Measurements from ENCODE around the gene APIP.

Gene APIP

GRCh38 chr11:34887260-34887659 is 28.9 kb downstream of the APIP start:
- DNase-seq (ENCODE audit: low spot score) = no peak

DNA sequence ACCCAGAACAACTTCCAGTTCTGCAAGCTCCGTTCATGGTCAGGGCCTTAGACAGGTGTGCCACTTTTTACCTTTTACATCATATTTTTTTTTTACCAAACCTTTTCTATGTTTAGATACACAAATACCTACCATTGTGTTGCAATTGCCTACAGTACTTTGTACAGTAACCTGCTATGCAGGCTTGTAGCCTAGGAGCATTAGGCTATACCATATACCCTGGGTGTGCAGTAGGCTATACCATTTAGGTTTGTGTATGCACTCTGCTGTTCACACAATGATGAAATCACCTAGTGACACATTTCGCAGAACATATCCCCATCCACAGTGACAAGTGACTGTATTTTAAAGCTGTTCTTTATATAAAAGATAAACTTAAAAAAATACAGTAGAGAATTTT is 29.6 kb downstream of the APIP start:
- no peak for DNase-seq (ENCODE audit: low spot score)

GRCh38 chr11:34881900-34882299 is 34.3 kb downstream of the APIP start:
- no peak for DNase-seq (ENCODE audit: low spot score)

- DNase-seq (ENCODE audit: low spot score) = no peak
These were observed 38.7 kb downstream of the APIP start for GRCh38 chr11:34877375-34877975.

GRCh38 chr11:34874202-34874601 is 42.0 kb downstream of the APIP start:
- no peak for DNase-seq (ENCODE audit: low spot score)

- no peak for DNase-seq (ENCODE audit: low spot score)
These were observed 45.5 kb downstream of the APIP start for GRCh38 chr11:34870548-34871196.

GRCh38 chr11:34869425-34869824 is 46.8 kb downstream of the APIP start:
- no peak for DNase-seq (ENCODE audit: low spot score)

DNA sequence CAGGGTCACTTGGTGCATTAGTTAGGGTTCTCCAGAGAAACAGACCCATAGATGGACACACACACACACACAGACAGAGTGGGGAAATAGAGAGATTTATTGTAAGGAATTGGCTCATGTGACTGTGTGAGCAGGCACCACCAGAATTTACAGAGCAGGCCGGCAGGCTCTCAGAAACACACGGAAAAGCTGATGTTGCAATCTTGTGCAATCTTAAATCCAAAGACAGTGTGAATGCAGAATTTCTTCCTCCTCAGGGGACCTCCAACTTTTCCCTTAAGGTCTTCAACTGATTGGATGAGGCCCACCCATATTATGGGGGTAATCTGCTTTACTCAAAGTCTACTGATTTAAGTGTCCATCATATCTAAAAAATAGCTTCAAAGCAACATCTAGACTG is 49.8 kb downstream of the APIP start:
- DNase-seq (ENCODE audit: low spot score) = no peak

- no peak for DNase-seq (ENCODE audit: low spot score)
These were observed 50.9 kb downstream of the APIP start for GRCh38 chr11:34865261-34865660.

- DNase-seq (ENCODE audit: low spot score) = no peak
These were observed 51.8 kb downstream of the APIP start for GRCh38 chr11:34864424-34864823.

DNA sequence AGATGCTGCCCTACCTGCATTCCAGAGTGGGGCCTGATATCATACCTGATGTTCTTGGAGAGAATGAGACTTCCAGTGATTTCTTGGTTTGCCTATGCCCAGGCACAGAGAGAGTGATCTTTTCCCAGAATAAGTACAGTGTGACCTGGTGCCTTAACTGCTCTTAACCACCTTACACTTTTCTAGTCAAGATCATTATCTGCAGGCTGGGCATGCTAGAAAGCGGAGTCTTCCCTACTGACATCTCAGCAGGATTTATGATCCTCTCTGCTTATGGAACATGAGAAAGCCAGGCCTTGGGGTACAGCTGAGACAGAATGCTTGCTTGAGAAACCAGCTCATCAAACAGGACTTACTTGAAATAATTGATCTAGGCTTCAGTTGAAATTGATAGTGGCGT is 53.1 kb downstream of the APIP start:
- DNase-seq (ENCODE audit: low spot score) = no peak

GRCh38 chr11:34860518-34860917 is 55.7 kb downstream of the APIP start:
- DNase-seq (ENCODE audit: low spot score) = no peak

- no peak for DNase-seq (ENCODE audit: low spot score)
These were observed 56.1 kb downstream of the APIP start for GRCh38 chr11:34860034-34860433.

DNA sequence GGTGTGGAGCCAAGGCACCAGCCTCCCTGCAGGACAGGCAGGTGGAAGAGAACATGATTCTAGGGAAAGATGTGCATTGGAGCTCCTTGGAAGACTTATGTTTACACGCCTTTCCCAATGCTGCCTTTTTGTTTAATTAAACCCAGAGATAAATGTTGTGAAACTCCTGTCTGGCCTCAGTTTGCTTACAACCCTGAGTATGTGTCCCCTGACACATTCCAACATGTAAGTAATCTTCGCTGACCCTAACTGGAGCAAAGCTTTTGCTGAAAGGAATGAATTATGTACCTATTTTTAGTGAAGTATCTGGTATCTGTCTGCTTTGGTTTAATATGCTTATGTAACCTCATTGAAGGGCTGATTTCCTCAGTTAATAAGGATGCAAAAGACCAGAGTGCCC is 56.7 kb downstream of the APIP start:
- no peak for DNase-seq (ENCODE audit: low spot score)

- no peak for DNase-seq (ENCODE audit: low spot score)
These were observed 58.7 kb downstream of the APIP start for GRCh38 chr11:34857463-34857862.

DNA sequence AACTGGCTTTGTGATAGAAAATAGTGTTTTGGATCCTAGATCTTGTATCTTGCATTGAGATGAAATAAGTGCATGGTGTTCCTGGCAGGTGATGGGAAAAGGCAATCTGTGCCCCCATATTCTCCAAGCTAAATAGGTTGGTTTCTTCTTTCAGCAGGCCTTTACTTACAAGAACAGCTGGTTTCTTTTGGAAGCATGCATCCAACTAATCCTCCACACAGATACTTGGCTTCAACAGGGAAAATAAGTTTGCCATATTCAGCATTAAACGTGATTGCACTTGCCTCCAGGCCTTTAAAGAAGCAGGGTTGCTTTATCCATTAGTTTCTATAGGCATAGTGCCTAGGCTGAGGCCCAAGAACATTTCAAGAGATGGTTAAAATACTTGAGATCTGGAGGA is 59.9 kb downstream of the APIP start:
- DNase-seq (ENCODE audit: low spot score) = no peak

GRCh38 chr11:34855754-34856095 is 60.5 kb downstream of the APIP start:
- no peak for DNase-seq (ENCODE audit: low spot score)

- no peak for DNase-seq (ENCODE audit: low spot score)
These were observed 61.0 kb downstream of the APIP start for GRCh38 chr11:34855021-34855753.

DNA sequence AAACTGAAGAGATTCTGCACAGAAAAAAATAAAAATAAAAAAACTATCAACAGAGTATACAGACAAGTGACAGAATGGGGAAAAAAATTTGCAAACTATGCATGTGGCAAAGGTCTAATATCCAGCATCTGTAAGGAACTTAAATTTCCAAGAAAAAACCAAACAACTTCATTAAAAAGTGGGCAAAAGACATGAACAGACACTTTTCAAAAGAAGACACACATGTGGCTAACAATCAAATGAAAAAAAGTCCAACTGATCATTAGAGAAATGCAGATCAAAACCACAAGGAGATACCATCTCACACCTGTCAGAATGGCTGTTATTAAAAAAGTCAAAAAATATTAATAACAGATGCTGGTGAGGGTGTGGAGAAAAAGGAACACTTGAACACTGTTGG is 64.3 kb downstream of the APIP start:
- no peak for DNase-seq (ENCODE audit: low spot score)

DNA sequence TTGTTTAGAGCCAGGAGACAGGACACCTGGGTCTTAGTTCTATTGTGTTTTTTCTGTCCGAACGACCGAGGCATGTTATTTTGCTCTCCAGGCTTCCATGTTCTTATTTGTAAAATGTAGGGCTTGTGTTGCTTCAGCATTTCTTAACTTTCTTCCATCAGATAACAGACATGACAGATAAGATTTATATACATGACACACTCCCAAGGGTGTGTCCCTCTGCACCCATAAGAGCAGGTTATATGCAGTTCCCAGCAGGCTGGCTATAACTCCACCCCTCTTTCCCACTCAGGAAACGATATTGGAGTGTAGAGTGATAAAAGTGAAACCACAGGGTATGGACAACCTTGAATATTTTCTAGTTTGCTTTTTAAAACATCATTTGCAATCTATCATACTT is 65.8 kb downstream of the APIP start:
- no peak for DNase-seq (ENCODE audit: low spot score)

DNA sequence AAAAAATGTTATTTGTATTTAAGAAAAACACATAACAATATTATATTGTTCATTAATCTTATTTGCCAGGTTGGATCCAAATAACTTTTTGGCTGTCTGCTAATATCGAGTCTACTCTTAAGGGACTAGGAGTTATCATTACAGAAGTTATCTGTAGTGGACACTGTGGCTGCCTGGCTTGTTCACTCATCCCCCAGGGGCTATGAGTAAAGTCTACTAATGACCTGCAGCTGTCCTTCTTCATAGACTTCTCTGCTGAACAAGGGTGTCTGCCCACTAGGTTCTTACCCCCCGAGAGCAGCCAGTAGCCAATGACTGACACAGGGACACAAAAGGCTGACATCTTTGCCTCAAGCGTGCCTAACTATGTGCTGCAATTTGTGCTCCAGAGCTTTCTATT is 69.7 kb downstream of the APIP start:
- DNase-seq (ENCODE audit: low spot score) = no peak

DNA sequence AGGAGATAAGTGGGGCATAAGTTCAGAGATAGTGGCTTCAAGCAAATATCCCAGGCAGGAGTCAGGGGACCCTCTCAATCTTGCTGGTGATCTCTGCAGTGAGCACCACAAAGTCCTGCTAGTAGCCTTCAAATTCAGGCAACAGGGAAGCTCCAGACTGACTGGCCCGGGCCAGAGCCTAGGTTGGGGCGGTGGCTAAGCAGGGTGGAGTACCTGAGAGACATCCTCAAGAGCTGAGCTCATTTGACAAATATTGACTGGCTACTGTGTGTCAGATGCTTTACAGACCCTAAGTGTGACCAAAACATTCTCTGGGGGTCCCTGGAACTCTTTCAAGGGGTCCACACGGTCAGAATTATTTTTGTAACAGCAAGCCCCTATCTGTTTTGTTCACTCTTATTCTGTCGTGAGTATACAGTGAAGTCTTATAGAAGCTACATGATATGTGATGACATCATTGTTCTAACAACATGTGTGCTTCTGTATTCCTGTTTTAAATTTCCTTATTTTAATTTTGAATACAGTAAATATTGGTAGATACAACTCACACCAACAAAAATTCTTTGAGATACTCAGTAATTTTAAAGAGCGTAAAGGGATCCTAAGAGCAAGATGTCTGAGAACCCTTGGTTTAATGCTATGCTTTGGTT is 71.6 kb downstream of the APIP start:
- no peak for DNase-seq (ENCODE audit: low spot score)

GRCh38 chr11:34843271-34843670 is 72.9 kb downstream of the APIP start:
- DNase-seq (ENCODE audit: low spot score) = no peak
